Measurements from ENCODE around the gene CENPP. TPM values are rescaled to one million over a fixed set of nuclear protein-coding genes. Genes with fewer than 3 reads are reported as not detected.
A peak's percentile ranks its signal among the peaks of the same experiment; 100 is the strongest.

The CENPP gene
- total RNA-seq, 2 experiments from 2014 or later: 22.8 to 38.3 TPM

- H3K27ac Mint-ChIP-seq: peak overlapping the region; percentile 91
- H3K36me3 Mint-ChIP-seq: peaks cover 18% of the 10 kb centered on the region
- no peaks in the 10 kb centered on the region for H3K27me3 Mint-ChIP-seq
- DNase-seq: no peak
- CTCF ChIA-PET: interaction anchor here (0.6 to 1.7 kb wide), 10 partner anchors 12 to 451 kb away, joined by 3 to 11 read pairs (median 3); no protein-coding TSS in a partner anchor
- H3K4me1 Mint-ChIP-seq: peaks cover 46% of the 10 kb centered on the region
- peak; percentile 6 for ATAC-seq
- H3K4me3 Mint-ChIP-seq: peak overlapping the region; percentile 93
- H3K9me3 Mint-ChIP-seq (ENCODE audit: low read depth): no peaks in the 10 kb centered on the region
These were observed 293 bp downstream of the CENPP start for GRCh38 chr9:92325991-92326500.

GRCh38 chr9:92327283-92327850 is 1.6 kb downstream of the CENPP start:
- Mint-ChIP-seq H3K4me3 (peak overlapping the region; percentile 93), H3K9me3 (ENCODE audit: low read depth) (no peaks in the 10 kb centered on the region), H3K27ac (no peak overlapping the region), H3K4me1 (peaks cover 45% of the 10 kb centered on the region), H3K36me3 (peaks cover 15% of the 10 kb centered on the region), H3K27me3 (no peaks in the 10 kb centered on the region)
- CTCF ChIA-PET: interaction anchor here (1.7 kb wide), 1 partner anchor 189 kb away, joined by 7 read pairs; no protein-coding TSS in a partner anchor
- ATAC-seq (no peak), DNase-seq (no peak)

GRCh38 chr9:92328225-92328624 is 2.5 kb downstream of the CENPP start:
- ATAC-seq (no peak), DNase-seq (no peak)
- CTCF ChIA-PET: interaction anchor here (0.7 to 1.1 kb wide), 2 partner anchors 188 to 190 kb away, joined by 4 to 6 read pairs; no protein-coding TSS in a partner anchor
- Mint-ChIP-seq H3K27me3 (no peaks in the 10 kb centered on the region), H3K9me3 (ENCODE audit: low read depth) (no peaks in the 10 kb centered on the region), H3K36me3 (peaks cover 15% of the 10 kb centered on the region), H3K4me3 (no peak overlapping the region), H3K27ac (no peak overlapping the region), H3K4me1 (peaks cover 39% of the 10 kb centered on the region)

GRCh38 chr9:92332577-92333281 is 7.0 kb downstream of the CENPP start:
- Mint-ChIP-seq H3K27ac (no peak overlapping the region), H3K9me3 (ENCODE audit: low read depth) (no peaks in the 10 kb centered on the region), H3K4me1 (peaks cover 14% of the 10 kb centered on the region), H3K4me3 (no peak overlapping the region), H3K27me3 (no peaks in the 10 kb centered on the region), H3K36me3 (peaks cover 43% of the 10 kb centered on the region)
- DNase-seq: no peak
- CTCF ChIA-PET: interaction anchor here (1.4 kb wide), 1 partner anchor 458 kb away, joined by 3 read pairs; no protein-coding TSS in a partner anchor
- ATAC-seq: no peak

GRCh38 chr9:92333282-92333634 is 7.5 kb downstream of the CENPP start:
- H3K4me1 Mint-ChIP-seq: peaks cover 9% of the 10 kb centered on the region
- no peaks in the 10 kb centered on the region for H3K9me3 Mint-ChIP-seq (ENCODE audit: low read depth)
- H3K27me3 Mint-ChIP-seq: no peaks in the 10 kb centered on the region
- no peak for DNase-seq
- CTCF ChIA-PET: interaction anchor here (1.0 kb wide), 1 partner anchor 11 kb away, joined by 3 read pairs; no protein-coding TSS in a partner anchor
- ATAC-seq: no peak
- peaks cover 44% of the 10 kb centered on the region for H3K36me3 Mint-ChIP-seq
- no peak overlapping the region for H3K27ac Mint-ChIP-seq
- H3K4me3 Mint-ChIP-seq: no peak overlapping the region

- ATAC-seq (no peak), DNase-seq (no peak)
- peaks cover 56% of the 10 kb centered on the region for H3K36me3 Mint-ChIP-seq
- H3K9me3 Mint-ChIP-seq (ENCODE audit: low read depth): no peaks in the 10 kb centered on the region
- no peaks in the 10 kb centered on the region for H3K27me3 Mint-ChIP-seq
- no peaks in the 10 kb centered on the region for H3K4me1 Mint-ChIP-seq
- no peak overlapping the region for H3K27ac Mint-ChIP-seq
- CTCF ChIA-PET: no interaction called here
- no peak overlapping the region for H3K4me3 Mint-ChIP-seq
These were observed 15.8 kb downstream of the CENPP start for GRCh38 chr9:92341578-92341977.

GRCh38 chr9:92342825-92343488 is 17.2 kb downstream of the CENPP start:
- H3K27ac Mint-ChIP-seq: no peak overlapping the region
- H3K9me3 Mint-ChIP-seq (ENCODE audit: low read depth): no peaks in the 10 kb centered on the region
- H3K27me3 Mint-ChIP-seq: no peaks in the 10 kb centered on the region
- H3K4me3 Mint-ChIP-seq: no peak overlapping the region
- ATAC-seq (no peak), DNase-seq (no peak)
- no peaks in the 10 kb centered on the region for H3K4me1 Mint-ChIP-seq
- CTCF ChIA-PET: interaction anchor here (1.0 to 1.7 kb wide), 2 partner anchors 96 to 250 kb away, joined by 3 to 4 read pairs; no protein-coding TSS in a partner anchor
- peaks cover 54% of the 10 kb centered on the region for H3K36me3 Mint-ChIP-seq

- Mint-ChIP-seq H3K4me3 (no peak overlapping the region), H3K27me3 (no peaks in the 10 kb centered on the region), H3K4me1 (no peaks in the 10 kb centered on the region), H3K27ac (no peak overlapping the region), H3K9me3 (ENCODE audit: low read depth) (no peaks in the 10 kb centered on the region), H3K36me3 (peaks cover 42% of the 10 kb centered on the region)
- CTCF ChIA-PET: no interaction called here
- ATAC-seq (no peak), DNase-seq (no peak)
These were observed 19.8 kb downstream of the CENPP start for GRCh38 chr9:92345582-92345981.

GRCh38 chr9:92349771-92350739 is 24.3 kb downstream of the CENPP start:
- CTCF ChIA-PET: no interaction called here
- no peaks in the 10 kb centered on the region for H3K9me3 Mint-ChIP-seq (ENCODE audit: low read depth)

GRCh38 chr9:92350740-92351133 is 25.0 kb downstream of the CENPP start:
- Mint-ChIP-seq H3K36me3 (peaks cover 55% of the 10 kb centered on the region), H3K4me3 (no peak overlapping the region), H3K9me3 (ENCODE audit: low read depth) (no peaks in the 10 kb centered on the region), H3K27ac (no peak overlapping the region), H3K27me3 (no peaks in the 10 kb centered on the region), H3K4me1 (no peaks in the 10 kb centered on the region)
- no peak for ATAC-seq
- CTCF ChIA-PET: no interaction called here
- DNase-seq: no peak

More at GRCh38 chr9:92349771-92350739, 24.3 kb downstream of the CENPP start:
- ATAC-seq (no peak), DNase-seq (no peak)
- H3K4me1 Mint-ChIP-seq: no peaks in the 10 kb centered on the region
- H3K27ac Mint-ChIP-seq: no peak overlapping the region
- H3K27me3 Mint-ChIP-seq: no peaks in the 10 kb centered on the region
- peaks cover 51% of the 10 kb centered on the region for H3K36me3 Mint-ChIP-seq
- no peak overlapping the region for H3K4me3 Mint-ChIP-seq

- CTCF ChIA-PET: no interaction called here
- H3K9me3 Mint-ChIP-seq (ENCODE audit: low read depth): no peaks in the 10 kb centered on the region
These were observed 27.3 kb downstream of the CENPP start for GRCh38 chr9:92353051-92353450.

GRCh38 chr9:92359394-92359995 is 33.7 kb downstream of the CENPP start:
- Mint-ChIP-seq H3K4me3 (no peak overlapping the region), H3K36me3 (peaks cover 37% of the 10 kb centered on the region), H3K27me3 (no peaks in the 10 kb centered on the region), H3K27ac (no peak overlapping the region), H3K9me3 (ENCODE audit: low read depth) (no peaks in the 10 kb centered on the region), H3K4me1 (peaks cover 6% of the 10 kb centered on the region)
- CTCF ChIA-PET: no interaction called here
- DNase-seq (no peak), ATAC-seq (no peak)

More at GRCh38 chr9:92353051-92353450, 27.3 kb downstream of the CENPP start:
- no peak for DNase-seq
- no peak for ATAC-seq
- no peak overlapping the region for H3K4me3 Mint-ChIP-seq
- H3K27me3 Mint-ChIP-seq: no peaks in the 10 kb centered on the region
- no peak overlapping the region for H3K27ac Mint-ChIP-seq
- H3K36me3 Mint-ChIP-seq: peaks cover 55% of the 10 kb centered on the region
- no peaks in the 10 kb centered on the region for H3K4me1 Mint-ChIP-seq
